NCI-H510A treated with DMSO at 0.1 percent for 48 hours (cell line): Measurements from ENCODE around the gene DMBT1.

ENCODE experiments used
- DNase-seq: peaks from one replicate; lab custom pipeline; 2025; lab: John Stamatoyannopoulos, UW

DMBT1 gene

GRCh38 chr10:122672655-122673054 lies 112.1 kb downstream of the DMBT1 start:
- DNase-seq: no peak

- no peak for DNase-seq
Measured at GRCh38 chr10:122673269-122673668, 112.7 kb downstream of the DMBT1 start.

- DNase-seq: no peak
Measured at GRCh38 chr10:122673731-122674130, 113.2 kb downstream of the DMBT1 start.

DNA sequence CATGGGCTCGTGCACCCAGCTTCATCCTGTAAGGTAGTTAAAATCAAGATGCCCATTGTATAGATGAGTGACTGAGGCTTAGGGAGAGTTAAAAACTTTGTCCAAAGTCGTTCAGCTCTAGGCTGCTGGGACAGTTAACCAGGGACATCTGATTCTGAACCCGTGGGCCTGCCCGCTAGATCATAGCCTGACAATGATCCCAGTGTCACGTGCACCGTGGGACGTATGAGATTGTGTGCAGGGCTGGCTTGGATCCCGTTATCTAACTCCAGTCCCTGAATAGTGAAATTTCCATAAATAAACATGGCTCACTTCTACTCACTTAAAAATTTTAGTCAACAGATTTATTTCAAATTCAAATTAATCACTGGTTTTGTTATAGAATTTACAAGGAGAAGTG lies 114.2 kb downstream of the DMBT1 start:
- DNase-seq: no peak

- DNase-seq: no peak
Measured at GRCh38 chr10:122675278-122675677, 114.7 kb downstream of the DMBT1 start.

DNA sequence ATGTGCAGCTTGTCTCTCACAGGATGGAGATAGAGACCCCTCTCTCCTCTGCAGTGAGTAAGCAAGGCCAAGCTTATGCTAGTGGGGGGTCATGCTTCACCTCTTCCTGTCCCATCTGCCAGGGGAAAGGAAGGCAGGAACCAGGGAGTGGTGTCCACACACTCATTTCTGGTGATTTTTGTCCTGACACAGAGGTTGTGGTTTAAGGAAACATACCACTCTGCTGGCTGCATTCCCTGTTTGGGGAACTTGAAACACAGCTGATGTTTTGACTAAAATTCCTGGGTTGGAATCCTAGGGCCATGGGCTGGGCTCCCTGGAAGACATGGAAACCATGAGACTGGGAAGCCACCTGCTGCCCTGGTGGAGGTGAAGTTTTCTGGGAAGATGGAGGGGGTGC lies 117.7 kb downstream of the DMBT1 start:
- DNase-seq: no peak

DNA sequence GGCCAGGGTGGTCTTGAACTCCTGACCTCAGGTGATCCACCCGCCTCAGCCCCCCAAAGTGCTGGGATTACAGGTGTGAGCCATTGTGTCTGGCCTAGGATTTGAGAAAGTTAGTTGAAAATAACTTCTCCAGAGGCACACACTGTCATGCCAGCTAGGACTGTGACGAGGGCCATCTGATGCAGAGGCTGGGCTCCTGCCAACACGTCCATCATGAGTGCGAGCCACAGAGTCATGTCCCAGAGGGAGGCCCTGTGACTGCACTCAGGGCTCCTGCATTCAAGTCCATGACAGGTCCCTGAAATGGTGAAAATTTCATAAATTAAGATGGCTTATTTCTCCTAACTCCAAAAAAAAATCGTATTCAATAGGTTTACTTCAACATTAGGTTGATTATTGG lies 122.0 kb downstream of the DMBT1 start:
- DNase-seq: no peak

DNA sequence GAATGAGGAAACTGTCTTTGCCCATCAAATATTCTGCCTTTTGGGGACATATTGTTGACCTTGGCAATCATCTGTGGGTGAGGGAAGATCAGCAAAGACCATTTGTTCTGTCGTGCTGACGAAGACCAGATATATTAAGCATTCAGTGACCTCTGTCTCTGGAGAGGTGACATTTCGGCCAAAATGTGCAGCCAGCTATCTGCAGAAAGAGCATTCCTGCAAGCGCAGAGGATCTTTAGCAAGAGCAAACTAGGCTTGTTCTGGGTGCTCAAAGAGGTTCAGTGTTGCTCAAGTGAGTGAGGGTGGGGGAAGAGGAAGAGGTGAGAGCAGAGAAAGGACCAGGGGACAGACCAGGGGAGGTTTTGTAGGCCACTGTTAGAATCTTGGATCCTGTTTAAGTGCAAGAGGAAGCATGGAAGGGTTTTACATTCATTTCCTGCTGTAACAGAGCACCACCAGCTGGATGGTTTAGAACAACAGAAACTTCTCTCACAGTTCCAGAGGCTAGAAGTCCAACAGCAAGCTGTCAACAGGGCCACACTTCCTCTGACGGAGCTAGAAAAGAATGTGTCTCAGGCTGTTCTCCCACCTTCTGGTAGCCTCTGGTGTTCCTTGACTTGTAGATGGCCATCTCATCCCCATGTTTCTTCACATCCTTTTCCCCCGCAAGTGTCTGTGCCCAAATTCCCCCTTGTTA lies 127.9 kb downstream of the DMBT1 start:
- no peak for DNase-seq

DNA sequence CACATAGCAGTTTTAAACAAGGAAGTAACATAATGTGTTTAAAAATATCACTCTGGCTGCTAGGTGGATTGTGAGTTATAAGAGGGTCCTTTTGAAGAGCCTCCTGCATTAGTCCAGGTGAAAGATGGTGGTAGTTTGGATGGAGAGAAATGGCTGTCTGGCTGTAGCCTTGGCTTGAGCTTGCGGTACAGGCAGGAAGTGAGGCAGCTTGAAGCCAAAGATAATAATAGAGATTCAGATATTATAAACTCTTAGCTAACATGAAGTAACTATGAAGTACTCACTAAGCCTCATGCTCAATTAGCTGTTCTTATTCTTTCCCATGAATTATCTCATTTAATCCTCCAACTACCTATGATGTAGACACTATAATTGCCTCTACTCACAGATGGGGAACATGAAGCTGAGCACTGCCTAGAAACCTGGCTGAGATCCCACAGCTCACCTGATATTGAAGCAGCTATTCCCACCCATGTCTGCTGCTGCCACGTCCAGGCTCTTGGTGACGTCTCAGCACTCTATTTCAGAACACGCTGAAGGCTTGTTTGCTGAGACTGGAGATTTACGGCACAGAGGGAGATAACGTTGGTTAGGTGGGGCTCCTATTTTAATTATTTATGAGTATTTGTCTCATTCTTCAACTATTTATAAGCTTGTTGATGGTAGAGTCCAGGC lies 128.7 kb downstream of the DMBT1 start:
- DNase-seq: no peak

GRCh38 chr10:122692744-122693143 lies 132.2 kb downstream of the DMBT1 start:
- DNase-seq: no peak
